ENCODE data around the gene MRPS2.

DNA sequence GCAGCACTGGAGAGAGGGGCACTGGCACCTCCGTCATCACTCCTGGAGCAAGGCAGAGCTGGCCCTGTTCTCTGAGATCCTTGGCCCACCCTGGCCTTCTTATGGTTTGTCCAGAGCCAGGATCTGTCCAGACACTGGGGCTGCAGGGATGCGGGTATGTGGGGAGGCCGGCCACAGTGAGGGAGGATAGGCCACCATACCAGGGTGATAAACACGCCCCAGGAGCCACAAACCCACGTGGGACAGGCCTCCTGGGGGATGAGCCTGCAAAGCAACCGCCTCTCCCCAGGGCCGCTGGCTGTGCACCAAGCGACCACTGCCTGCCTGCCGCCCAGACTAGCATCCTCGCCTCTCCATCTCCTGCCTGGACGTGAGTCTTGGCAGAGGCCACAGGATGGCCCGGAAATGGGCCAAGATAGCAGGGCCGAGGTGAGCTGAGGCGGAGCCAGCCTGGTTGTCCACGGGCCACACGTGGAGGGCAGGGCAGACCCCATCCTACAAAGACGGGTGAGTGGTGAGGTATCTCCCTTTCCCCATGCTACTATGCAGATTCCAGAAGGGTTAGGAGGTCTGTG is 49.9 kb downstream of the MRPS2 start:
- TF ChIP-seq, protein P1, sequence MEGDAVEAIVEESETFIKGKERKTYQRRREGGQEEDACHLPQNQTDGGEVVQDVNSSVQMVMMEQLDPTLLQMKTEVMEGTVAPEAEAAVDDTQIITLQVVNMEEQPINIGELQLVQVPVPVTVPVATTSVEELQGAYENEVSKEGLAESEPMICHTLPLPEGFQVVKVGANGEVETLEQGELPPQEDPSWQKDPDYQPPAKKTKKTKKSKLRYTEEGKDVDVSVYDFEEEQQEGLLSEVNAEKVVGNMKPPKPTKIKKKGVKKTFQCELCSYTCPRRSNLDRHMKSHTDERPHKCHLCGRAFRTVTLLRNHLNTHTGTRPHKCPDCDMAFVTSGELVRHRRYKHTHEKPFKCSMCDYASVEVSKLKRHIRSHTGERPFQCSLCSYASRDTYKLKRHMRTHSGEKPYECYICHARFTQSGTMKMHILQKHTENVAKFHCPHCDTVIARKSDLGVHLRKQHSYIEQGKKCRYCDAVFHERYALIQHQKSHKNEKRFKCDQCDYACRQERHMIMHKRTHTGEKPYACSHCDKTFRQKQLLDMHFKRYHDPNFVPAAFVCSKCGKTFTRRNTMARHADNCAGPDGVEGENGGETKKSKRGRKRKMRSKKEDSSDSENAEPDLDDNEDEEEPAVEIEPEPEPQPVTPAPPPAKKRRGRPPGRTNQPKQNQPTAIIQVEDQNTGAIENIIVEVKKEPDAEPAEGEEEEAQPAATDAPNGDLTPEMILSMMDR (conservative IDR thresholded peaks at IDR 0.05): no peak
- no peak for TF ChIP-seq EZH2 (IDR thresholded peaks at IDR 0.05; ENCODE audit: low read depth)
